Measurements from ENCODE around the gene RANBP17.
A peak's percentile ranks its signal among the peaks of the same experiment; 100 is the strongest.

The RANBP17 gene

DNA sequence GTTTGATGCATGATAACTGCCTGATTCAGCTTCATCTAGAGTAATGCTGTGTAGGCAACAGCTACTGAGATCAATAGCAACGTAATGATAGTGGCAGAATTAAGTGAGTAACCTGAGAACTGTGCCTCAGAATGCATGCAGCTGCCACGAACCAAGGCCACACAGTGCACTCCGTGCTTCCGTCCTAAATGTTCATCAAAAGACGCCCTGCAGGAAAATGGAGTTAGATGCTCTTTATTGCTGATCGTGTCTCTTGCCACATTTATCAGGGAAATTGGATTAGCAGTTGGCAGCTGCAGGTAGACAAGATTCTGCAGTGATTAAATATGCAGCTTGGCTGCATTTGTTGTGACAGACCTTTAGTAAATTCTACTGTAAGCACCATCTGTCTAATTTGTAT, 339.5 kb downstream of the RANBP17 start:
- Histone ChIP-seq H3K9ac (ENCODE audit: low read length) (no peak overlapping the region), H4K20me1 (ENCODE audit: insufficient read depth, low read length) (no peaks in the 10 kb centered on the region), H3K4me1 (ENCODE audit: low read length) (no peaks in the 10 kb centered on the region), H3K4me2 (ENCODE audit: low read depth, low read length) (no peak overlapping the region), H3K79me2 (ENCODE audit: low read length) (no peaks in the 10 kb centered on the region), H3K36me3 (replicated peaks; ENCODE audit: insufficient read depth, low read length) (no peaks in the 10 kb centered on the region), H2AFZ (ENCODE audit: low read length) (no peak overlapping the region), H3K27me3 (replicated peaks; ENCODE audit: insufficient read depth, low read length) (no peaks in the 10 kb centered on the region), H3K27ac (ENCODE audit: low read length) (no peak overlapping the region), H3K9me3 (replicated peaks; ENCODE audit: insufficient read depth, low read length) (no peaks in the 10 kb centered on the region), H3F3A (ENCODE audit: insufficient read depth, low read length) (no peaks in the 10 kb centered on the region), H3K9me2 (replicated peaks; ENCODE audit: insufficient read depth, low read length) (no peaks in the 10 kb centered on the region), H3K4me3 (ENCODE audit: low read length) (no peak overlapping the region)
- DNase-seq, result no peak
- TF ChIP-seq EZH2 (optimal IDR thresholded peaks at IDR 0.05; ENCODE audit: low read depth, low read length), result no peak
- no peak for TF ChIP-seq EZH2phosphoT487 (IDR thresholded peaks at IDR 0.05; ENCODE audit: low read length)
- TF ChIP-seq, protein P1, sequence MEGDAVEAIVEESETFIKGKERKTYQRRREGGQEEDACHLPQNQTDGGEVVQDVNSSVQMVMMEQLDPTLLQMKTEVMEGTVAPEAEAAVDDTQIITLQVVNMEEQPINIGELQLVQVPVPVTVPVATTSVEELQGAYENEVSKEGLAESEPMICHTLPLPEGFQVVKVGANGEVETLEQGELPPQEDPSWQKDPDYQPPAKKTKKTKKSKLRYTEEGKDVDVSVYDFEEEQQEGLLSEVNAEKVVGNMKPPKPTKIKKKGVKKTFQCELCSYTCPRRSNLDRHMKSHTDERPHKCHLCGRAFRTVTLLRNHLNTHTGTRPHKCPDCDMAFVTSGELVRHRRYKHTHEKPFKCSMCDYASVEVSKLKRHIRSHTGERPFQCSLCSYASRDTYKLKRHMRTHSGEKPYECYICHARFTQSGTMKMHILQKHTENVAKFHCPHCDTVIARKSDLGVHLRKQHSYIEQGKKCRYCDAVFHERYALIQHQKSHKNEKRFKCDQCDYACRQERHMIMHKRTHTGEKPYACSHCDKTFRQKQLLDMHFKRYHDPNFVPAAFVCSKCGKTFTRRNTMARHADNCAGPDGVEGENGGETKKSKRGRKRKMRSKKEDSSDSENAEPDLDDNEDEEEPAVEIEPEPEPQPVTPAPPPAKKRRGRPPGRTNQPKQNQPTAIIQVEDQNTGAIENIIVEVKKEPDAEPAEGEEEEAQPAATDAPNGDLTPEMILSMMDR (IDR thresholded peaks at IDR 0.05; ENCODE audit: low read length), result no peak

DNA sequence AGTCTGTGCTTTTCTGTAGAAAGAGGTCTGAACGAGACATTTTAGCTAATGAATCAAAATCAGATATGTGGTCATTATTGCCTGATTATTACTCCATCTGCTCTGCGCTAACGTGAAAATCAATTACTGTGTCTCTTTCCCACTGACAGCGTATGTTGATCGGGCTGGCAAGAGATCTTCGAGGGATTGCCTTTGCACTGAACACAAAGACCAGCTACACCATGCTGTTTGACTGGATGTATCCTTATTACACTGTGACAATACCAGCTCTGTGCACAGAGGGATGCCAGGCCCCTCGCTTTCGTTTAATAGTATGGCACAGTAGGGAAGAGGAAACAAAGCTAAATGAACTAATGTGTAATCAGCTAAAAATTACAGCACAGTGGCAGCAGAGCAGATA, 343.6 kb downstream of the RANBP17 start:
- DNase-seq, result no peak
- no peak for TF ChIP-seq EZH2phosphoT487 (IDR thresholded peaks at IDR 0.05; ENCODE audit: low read length)
- TF ChIP-seq, protein P1 (IDR thresholded peaks at IDR 0.05; ENCODE audit: low read length), result no peak
- no peak for TF ChIP-seq EZH2 (optimal IDR thresholded peaks at IDR 0.05; ENCODE audit: low read depth, low read length)
- Histone ChIP-seq H3F3A (ENCODE audit: insufficient read depth, low read length) (no peaks in the 10 kb centered on the region), H3K9me3 (replicated peaks; ENCODE audit: insufficient read depth, low read length) (no peaks in the 10 kb centered on the region), H3K27ac (ENCODE audit: low read length) (no peak overlapping the region), H3K4me3 (ENCODE audit: low read length) (no peak overlapping the region), H3K4me1 (ENCODE audit: low read length) (no peaks in the 10 kb centered on the region), H4K20me1 (ENCODE audit: insufficient read depth, low read length) (no peaks in the 10 kb centered on the region), H2AFZ (ENCODE audit: low read length) (no peak overlapping the region), H3K9me2 (replicated peaks; ENCODE audit: insufficient read depth, low read length) (no peaks in the 10 kb centered on the region), H3K79me2 (ENCODE audit: low read length) (no peaks in the 10 kb centered on the region), H3K9ac (ENCODE audit: low read length) (no peak overlapping the region), H3K27me3 (replicated peaks; ENCODE audit: insufficient read depth, low read length) (no peaks in the 10 kb centered on the region), H3K4me2 (ENCODE audit: low read depth, low read length) (no peak overlapping the region), H3K36me3 (replicated peaks; ENCODE audit: insufficient read depth, low read length) (no peaks in the 10 kb centered on the region)

DNA sequence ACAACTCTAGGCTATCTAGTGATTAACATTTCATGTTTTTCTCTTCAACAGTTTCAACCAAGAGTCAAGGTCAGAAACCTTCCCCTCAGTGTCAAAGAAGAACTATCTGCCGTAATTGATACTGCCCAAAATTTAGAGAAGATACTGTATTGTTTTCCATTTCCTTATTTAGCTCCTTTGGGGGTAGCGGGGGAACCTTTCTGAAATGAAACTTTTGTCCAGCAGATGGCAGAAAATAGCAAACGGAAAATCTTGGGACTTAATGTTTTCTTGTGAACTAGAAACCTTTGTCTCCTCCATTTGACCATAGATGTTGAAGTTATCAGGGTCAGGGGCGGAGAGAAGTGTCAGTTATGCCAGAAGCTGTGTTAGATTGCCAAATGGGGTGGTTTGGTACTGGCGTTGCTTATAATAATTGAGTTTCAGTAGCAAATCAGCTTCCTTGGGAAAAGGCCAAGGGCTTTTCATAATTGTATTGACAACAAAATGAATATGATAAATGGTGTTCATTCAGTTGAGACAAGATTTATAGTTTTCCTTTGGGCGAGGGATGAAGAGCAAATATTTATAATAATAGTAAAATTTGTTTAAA, 345.5 kb downstream of the RANBP17 start:
- Histone ChIP-seq H4K20me1 (ENCODE audit: insufficient read depth, low read length) (no peaks in the 10 kb centered on the region), H3K27ac (ENCODE audit: low read length) (no peak overlapping the region), H3K9ac (ENCODE audit: low read length) (no peak overlapping the region), H3F3A (ENCODE audit: insufficient read depth, low read length) (no peaks in the 10 kb centered on the region), H3K27me3 (replicated peaks; ENCODE audit: insufficient read depth, low read length) (no peaks in the 10 kb centered on the region), H3K36me3 (replicated peaks; ENCODE audit: insufficient read depth, low read length) (no peaks in the 10 kb centered on the region), H3K9me3 (replicated peaks; ENCODE audit: insufficient read depth, low read length) (no peaks in the 10 kb centered on the region), H3K4me2 (ENCODE audit: low read depth, low read length) (peak overlapping the region; percentile 67), H3K9me2 (replicated peaks; ENCODE audit: insufficient read depth, low read length) (no peaks in the 10 kb centered on the region), H3K4me1 (ENCODE audit: low read length) (no peaks in the 10 kb centered on the region), H3K79me2 (ENCODE audit: low read length) (no peaks in the 10 kb centered on the region), H2AFZ (ENCODE audit: low read length) (peak overlapping the region; percentile 37; the same call in 1 of the 2 replicates), H3K4me3 (ENCODE audit: low read length) (no peak overlapping the region; the same call in 1 of the 2 replicates)
- DNase-seq, result peak; percentile 72
- TF ChIP-seq EZH2phosphoT487 (IDR thresholded peaks at IDR 0.05; ENCODE audit: low read length) (no peak), EZH2 (optimal IDR thresholded peaks at IDR 0.05; ENCODE audit: low read depth, low read length) (no peak)
- TF ChIP-seq, protein P1 (IDR thresholded peaks at IDR 0.05; ENCODE audit: low read length), result peak; percentile 72

All from MM.1S (cell line).